Endodermal cell (in vitro differentiated cells): ENCODE results near the gene PARVA. TPM values are rescaled to one million over a fixed set of nuclear protein-coding genes. Genes with fewer than 3 reads are reported as not detected.

Source experiments
- DNase-seq: peaks from one replicate; pipeline ENCODE4 v3.0.0-alpha.2; 2017
- H3K27ac ChIP-seq: 2 replicates; pipeline ENCODE4 v1.5.1; 2013; ENCODE audit warnings: mild to moderate bottlenecking, low read depth, low read length, moderate library complexity
- H3K27me3 ChIP-seq: 2 replicates; pipeline ENCODE4 v1.6.1; 2013; ENCODE audit warnings: mild to moderate bottlenecking, low read length, moderate library complexity; ENCODE audit not compliant: insufficient read depth, control insufficient read depth, poor library complexity, severe bottlenecking
- H3K36me3 ChIP-seq: 2 replicates; pipeline ENCODE4 v1.7.0; 2013; ENCODE audit warnings: mild to moderate bottlenecking, low read length, moderate library complexity; ENCODE audit not compliant: control insufficient read depth, insufficient read depth
- H3K4me1 ChIP-seq: one replicate; pipeline ENCODE4 v1.7.0; 2013; ENCODE audit warnings: low read length; ENCODE audit not compliant: control insufficient read depth, insufficient read depth
- H3K4me3 ChIP-seq: 2 replicates; pipeline ENCODE4 v1.5.1; 2013; ENCODE audit warnings: mild to moderate bottlenecking, low read length, moderate library complexity
- H3K9ac ChIP-seq: 2 replicates; pipeline ENCODE4 v1.6.1; 2013; ENCODE audit warnings: mild to moderate bottlenecking, low read length, moderate library complexity; ENCODE audit not compliant: poor library complexity, severe bottlenecking; ENCODE audit errors: extremely low read depth
- H3K9me3 ChIP-seq: 2 replicates; pipeline ENCODE4 v1.6.1; 2013; ENCODE audit warnings: mild to moderate bottlenecking, low read length, moderate library complexity; ENCODE audit not compliant: control insufficient read depth
- H3K27ac Mint-ChIP-seq: 2 replicates; pipeline ENCODE4 v1.8.0; 2020; ENCODE audit warnings: mixed read lengths
- H3K27me3 Mint-ChIP-seq: 2 replicates; pipeline ENCODE4 v1.8.0; 2021; ENCODE audit warnings: mild to moderate bottlenecking, mixed read lengths; ENCODE audit not compliant: insufficient read depth
- H3K36me3 Mint-ChIP-seq: 2 replicates; pipeline ENCODE4 v1.8.0; 2020; ENCODE audit warnings: low read depth, mixed read lengths
- H3K4me1 Mint-ChIP-seq: 2 replicates; pipeline ENCODE4 v1.8.0; 2020; ENCODE audit warnings: mixed read lengths
- H3K4me3 Mint-ChIP-seq: 2 replicates; pipeline ENCODE4 v1.8.0; 2020; ENCODE audit warnings: mild to moderate bottlenecking, moderate library complexity, mixed read lengths
- H3K9me3 Mint-ChIP-seq: 2 replicates; pipeline ENCODE4 v1.8.0; 2020; ENCODE audit warnings: mild to moderate bottlenecking, mixed read lengths
- WGBS, 2 experiments: methylation state at CpG; one replicate each; pipeline versions ENCODE4 v1.1.5 to v1.1.7; 2013; ENCODE audit warnings: missing lambda C conversion rate in 2 of 2, mixed read lengths in 1 of 2; ENCODE audit not compliant: insufficient coverage in 1 of 2, insufficient read length in 1 of 2; 5-methylcytosine and 5-hydroxymethylcytosine counted together
- total RNA-seq, 2 donors: library from RNA; stranded (reverse); fragmentation: NEBNext Ultra II Directional in 1 of 2; extraction: Animal tissue kit (Norgen Biotek cat#: 25700) in 1 of 2; gene quantifications; 2 replicates in 1 of 2; 3 replicates in 1 of 2; pipeline ENCODE4 v1.2.1, GENCODE V29; 2021
- TF ChIP-seq, protein P1 (sequence below): fragments of 200-600 bp; sonication (generic); conservative IDR thresholded peaks from 2 replicates; pipeline ENCODE4 v1.5.0; 2021; ENCODE audit warnings: antibody characterized with exemption, mild to moderate bottlenecking

PARVA gene
- total RNA-seq, 2 donors from 2014 or later = 27.3 to 37.3 TPM

DNA sequence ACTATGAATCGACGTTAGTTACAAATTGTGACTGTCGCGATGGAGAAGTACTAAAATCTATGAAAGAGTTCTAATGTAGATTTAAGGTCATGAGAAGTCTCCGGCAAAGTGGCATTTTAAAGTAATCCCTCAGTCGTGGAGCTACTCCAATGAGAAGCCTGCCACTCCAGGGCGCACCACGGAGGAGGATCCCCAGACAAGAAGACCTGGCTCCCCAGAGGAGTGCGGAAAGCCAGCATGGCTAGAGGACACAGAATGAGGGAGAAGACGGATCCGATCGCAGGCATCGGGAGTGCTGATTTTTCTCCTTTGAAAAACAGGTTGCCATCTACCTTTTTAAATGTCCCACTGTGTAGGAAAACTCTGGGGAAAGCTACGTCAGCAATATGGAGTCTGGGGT is 155.2 kb downstream of the PARVA start:
- Mint-ChIP-seq H3K36me3 (peaks cover 9% of the 10 kb centered on the region), H3K27ac (no peak overlapping the region), H3K4me3 (no peak overlapping the region), H3K27me3 (peaks cover 15% of the 10 kb centered on the region), H3K9me3 (no peaks in the 10 kb centered on the region), H3K4me1 (no peaks in the 10 kb centered on the region)
- Histone ChIP-seq H3K4me1 (no peaks in the 10 kb centered on the region), H3K9ac (no peak overlapping the region), H3K9me3 (no peaks in the 10 kb centered on the region), H3K27me3 (peaks cover 6% of the 10 kb centered on the region), H3K27ac (no peak overlapping the region), H3K36me3 (peaks cover 8% of the 10 kb centered on the region), H3K4me3 (no peak overlapping the region)
- no peak for DNase-seq
- TF ChIP-seq, protein P1, sequence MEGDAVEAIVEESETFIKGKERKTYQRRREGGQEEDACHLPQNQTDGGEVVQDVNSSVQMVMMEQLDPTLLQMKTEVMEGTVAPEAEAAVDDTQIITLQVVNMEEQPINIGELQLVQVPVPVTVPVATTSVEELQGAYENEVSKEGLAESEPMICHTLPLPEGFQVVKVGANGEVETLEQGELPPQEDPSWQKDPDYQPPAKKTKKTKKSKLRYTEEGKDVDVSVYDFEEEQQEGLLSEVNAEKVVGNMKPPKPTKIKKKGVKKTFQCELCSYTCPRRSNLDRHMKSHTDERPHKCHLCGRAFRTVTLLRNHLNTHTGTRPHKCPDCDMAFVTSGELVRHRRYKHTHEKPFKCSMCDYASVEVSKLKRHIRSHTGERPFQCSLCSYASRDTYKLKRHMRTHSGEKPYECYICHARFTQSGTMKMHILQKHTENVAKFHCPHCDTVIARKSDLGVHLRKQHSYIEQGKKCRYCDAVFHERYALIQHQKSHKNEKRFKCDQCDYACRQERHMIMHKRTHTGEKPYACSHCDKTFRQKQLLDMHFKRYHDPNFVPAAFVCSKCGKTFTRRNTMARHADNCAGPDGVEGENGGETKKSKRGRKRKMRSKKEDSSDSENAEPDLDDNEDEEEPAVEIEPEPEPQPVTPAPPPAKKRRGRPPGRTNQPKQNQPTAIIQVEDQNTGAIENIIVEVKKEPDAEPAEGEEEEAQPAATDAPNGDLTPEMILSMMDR = no peak
- WGBS, 2 experiments = 95 to 96% methylated on average over 13 to 14 of the region's 14 CpGs

DNA sequence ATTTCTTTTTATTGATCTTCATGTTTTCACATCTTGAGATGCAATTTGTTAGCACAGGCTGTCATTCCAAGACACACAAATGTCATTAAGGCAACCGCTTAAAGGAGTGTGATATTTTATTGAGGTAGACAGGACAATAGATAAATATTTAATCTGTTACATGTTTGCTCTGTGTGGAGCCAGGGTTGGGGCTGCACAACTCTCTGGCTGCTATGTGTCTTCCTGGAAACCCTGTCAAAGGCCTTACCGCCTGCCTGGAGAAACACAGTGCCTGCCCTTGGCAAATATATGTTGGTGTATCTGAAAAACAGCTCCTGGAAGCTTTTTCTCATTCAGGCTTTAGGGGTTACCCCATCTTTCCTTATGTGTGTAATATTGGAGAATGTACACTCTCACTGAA is 157.2 kb downstream of the PARVA start:
- 91 to 100% methylated on average over 1 to 2 of the region's 2 CpGs for WGBS, 2 experiments
- no peaks in the 10 kb centered on the region for H3K36me3 Mint-ChIP-seq
- Histone ChIP-seq H3K27ac (no peak overlapping the region), H3K4me1 (no peaks in the 10 kb centered on the region), H3K9me3 (no peaks in the 10 kb centered on the region), H3K9ac (no peak overlapping the region), H3K36me3 (no peaks in the 10 kb centered on the region), H3K4me3 (no peak overlapping the region), H3K27me3 (peaks cover 6% of the 10 kb centered on the region)
- no peaks in the 10 kb centered on the region for H3K4me1 Mint-ChIP-seq
- H3K27ac Mint-ChIP-seq = no peak overlapping the region
- peak; percentile 21 for DNase-seq
- no peak overlapping the region for H3K4me3 Mint-ChIP-seq
- H3K27me3 Mint-ChIP-seq = peaks cover 15% of the 10 kb centered on the region
- no peaks in the 10 kb centered on the region for H3K9me3 Mint-ChIP-seq
- TF ChIP-seq, protein P1 = no peak

DNA sequence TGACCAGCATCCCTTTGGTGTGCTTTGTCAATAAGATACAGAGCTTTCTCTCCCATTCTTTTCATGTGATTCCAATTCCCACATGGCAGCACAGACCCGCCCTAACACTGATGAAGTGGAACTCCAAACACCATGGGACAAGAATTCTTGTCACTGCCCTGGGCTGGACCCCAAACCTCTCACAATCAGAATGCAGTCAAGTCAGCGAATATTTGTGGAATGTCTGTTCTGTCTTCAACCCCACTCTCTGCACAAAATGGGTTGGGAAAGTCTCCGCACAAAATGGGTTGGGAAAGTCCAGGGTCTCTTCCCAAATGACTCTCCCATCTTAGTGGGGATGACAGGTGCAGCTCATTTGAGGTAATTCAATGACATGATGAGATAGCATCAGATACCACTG is 157.9 kb downstream of the PARVA start:
- Mint-ChIP-seq H3K36me3 (no peaks in the 10 kb centered on the region), H3K27ac (no peak overlapping the region), H3K27me3 (peaks cover 15% of the 10 kb centered on the region), H3K4me3 (no peak overlapping the region), H3K4me1 (no peaks in the 10 kb centered on the region), H3K9me3 (no peaks in the 10 kb centered on the region)
- Histone ChIP-seq H3K27ac (no peak overlapping the region), H3K27me3 (peaks cover 6% of the 10 kb centered on the region), H3K9me3 (no peaks in the 10 kb centered on the region), H3K9ac (no peak overlapping the region), H3K4me1 (no peaks in the 10 kb centered on the region), H3K4me3 (no peak overlapping the region), H3K36me3 (no peaks in the 10 kb centered on the region)
- DNase-seq = no peak
- WGBS, 2 experiments = 98 to 100% methylated on average over 1 to 3 of the region's 3 CpGs
- TF ChIP-seq, protein P1 = no peak
